ENCODE results near the gene OTULIN. TPM values are rescaled to one million over a fixed set of nuclear protein-coding genes. Genes with fewer than 3 reads are reported as not detected.

The OTULIN gene
- total RNA-seq, 1 donor from 2014 or later, result 33.0 TPM

DNA sequence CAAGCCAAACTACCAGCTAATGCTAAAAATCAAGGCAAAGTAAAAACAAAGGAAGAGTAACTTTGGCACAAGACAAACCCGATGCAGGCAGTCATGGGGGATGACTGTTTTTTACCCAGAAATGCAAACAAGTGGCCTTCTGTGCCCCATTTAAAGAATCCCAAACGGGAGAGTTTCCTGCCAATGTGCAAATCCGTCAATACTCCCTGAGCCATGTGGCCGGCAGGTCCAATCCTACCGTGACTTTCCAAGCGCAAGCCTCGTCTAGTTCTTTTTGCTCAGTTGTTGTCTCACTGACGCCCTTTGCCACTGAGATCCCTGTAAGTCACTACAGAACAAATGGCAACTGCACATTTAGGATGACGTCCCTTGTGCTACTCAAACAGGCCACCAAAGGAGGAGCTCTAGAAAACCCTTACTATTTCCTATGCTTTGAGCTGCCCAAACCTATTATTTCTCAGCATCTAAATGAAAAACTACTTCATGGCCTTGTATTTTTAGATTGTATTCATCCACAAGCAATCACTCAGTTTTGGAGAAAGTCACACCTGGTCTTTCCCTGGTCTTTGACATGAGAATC is 43.4 kb downstream of the OTULIN start:
- Histone ChIP-seq H3K9me3 (no peaks in the 10 kb centered on the region), H3K27me3 (ENCODE audit: low read depth) (no peaks in the 10 kb centered on the region), H3K4me1 (no peaks in the 10 kb centered on the region), H3K27ac (no peak overlapping the region), H3K4me3 (no peak overlapping the region), H3K36me3 (peaks cover 77% of the 10 kb centered on the region)
- intact Hi-C loops (cut with DNase I), result no loop called here
- ATAC-seq, result no peak
- no peak for DNase-seq
- TF ChIP-seq, protein P1, sequence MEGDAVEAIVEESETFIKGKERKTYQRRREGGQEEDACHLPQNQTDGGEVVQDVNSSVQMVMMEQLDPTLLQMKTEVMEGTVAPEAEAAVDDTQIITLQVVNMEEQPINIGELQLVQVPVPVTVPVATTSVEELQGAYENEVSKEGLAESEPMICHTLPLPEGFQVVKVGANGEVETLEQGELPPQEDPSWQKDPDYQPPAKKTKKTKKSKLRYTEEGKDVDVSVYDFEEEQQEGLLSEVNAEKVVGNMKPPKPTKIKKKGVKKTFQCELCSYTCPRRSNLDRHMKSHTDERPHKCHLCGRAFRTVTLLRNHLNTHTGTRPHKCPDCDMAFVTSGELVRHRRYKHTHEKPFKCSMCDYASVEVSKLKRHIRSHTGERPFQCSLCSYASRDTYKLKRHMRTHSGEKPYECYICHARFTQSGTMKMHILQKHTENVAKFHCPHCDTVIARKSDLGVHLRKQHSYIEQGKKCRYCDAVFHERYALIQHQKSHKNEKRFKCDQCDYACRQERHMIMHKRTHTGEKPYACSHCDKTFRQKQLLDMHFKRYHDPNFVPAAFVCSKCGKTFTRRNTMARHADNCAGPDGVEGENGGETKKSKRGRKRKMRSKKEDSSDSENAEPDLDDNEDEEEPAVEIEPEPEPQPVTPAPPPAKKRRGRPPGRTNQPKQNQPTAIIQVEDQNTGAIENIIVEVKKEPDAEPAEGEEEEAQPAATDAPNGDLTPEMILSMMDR (IDR thresholded peaks at IDR 0.05), result no peak

DNA sequence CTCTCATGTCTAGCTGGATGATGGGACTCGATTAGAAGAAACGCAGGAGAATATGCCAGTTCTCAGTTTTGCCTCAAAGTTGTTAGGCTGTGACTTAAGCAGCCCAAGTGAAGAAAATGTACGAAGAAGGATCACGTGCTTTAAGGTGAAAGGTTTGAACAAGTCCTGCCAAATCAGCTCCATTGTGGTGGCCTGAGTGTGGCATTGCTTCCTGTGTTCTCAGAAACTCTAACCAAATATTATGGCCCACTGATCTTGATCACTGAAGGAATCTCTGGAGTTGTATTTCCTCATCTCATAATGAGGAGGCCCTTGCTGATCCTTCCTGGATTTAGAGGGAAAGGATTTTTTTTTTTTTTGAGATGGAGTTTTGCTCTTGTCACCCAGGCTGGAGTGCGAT is 44.0 kb downstream of the OTULIN start:
- no peak overlapping the region for H3K4me3 ChIP-seq
- TF ChIP-seq, protein P1 (IDR thresholded peaks at IDR 0.05), result no peak
- H3K9me3 ChIP-seq, result no peaks in the 10 kb centered on the region
- H3K36me3 ChIP-seq, result peaks cover 83% of the 10 kb centered on the region
- DNase-seq (no peak), ATAC-seq (no peak)
- intact Hi-C loops (cut with DNase I), result no loop called here
- no peaks in the 10 kb centered on the region for H3K4me1 ChIP-seq
- no peaks in the 10 kb centered on the region for H3K27me3 ChIP-seq (ENCODE audit: low read depth)
- H3K27ac ChIP-seq, result no peak overlapping the region

DNA sequence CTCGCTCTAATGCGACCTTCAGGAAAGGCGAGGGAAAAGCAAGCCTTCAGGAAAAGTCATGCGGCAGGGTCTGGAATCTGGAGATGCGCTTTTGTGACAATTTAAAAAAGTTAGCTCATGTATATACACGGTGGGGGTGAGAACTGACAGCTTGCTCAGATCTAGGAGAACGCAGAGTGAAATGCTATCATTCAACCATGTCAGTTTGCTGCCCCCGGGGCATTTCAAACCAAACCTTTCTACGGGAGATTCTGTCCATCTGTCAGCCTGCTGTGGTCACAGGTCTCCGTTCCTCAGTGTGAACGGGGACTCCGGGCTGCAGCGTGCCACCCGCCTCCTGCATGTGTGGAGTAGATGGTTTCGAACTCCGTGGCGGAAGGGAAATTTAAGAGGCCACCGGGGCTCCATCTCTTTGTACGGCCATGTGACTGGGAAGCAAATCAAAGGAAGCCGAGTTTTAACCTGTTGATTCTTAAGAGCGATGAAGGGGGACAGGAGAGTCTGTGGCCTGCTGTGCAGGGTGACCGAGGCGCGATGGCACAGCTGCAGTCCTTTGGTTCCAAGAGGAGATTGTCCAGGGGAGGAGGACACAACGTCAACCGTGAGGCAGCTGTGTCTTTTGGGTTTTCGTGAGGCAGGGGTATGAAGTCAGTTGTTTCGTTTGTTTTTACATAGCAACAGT is 45.9 kb downstream of the OTULIN start:
- ATAC-seq, result no peak
- TF ChIP-seq, protein P1 (IDR thresholded peaks at IDR 0.05), result no peak
- no peaks in the 10 kb centered on the region for H3K9me3 ChIP-seq
- no peak overlapping the region for H3K4me3 ChIP-seq
- intact Hi-C loops (cut with DNase I), result no loop called here
- H3K4me1 ChIP-seq, result no peaks in the 10 kb centered on the region
- no peak for DNase-seq
- no peak overlapping the region for H3K27ac ChIP-seq
- no peaks in the 10 kb centered on the region for H3K27me3 ChIP-seq (ENCODE audit: low read depth)
- peaks cover 94% of the 10 kb centered on the region for H3K36me3 ChIP-seq

DNA sequence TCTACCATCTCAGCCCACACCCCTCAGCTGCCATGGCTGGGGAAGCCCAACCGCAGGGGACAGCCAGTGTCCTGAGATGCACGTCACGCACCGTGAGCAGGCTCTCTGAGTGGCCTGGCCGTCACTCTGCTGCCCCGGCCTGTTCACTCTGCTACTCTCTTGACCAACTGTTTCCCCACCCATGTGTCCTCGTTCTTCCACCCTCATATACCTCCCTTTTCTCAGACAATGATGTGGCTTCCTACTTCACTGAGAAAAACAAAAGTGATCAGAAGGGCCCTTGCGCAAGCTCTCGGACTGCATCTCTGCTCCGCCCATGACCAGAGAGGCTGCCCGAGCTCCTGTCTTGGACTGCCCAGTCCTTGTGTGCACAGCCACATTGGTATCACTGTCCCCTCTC is 47.6 kb downstream of the OTULIN start:
- intact Hi-C loops (cut with DNase I), result no loop called here
- H3K4me1 ChIP-seq, result no peaks in the 10 kb centered on the region
- TF ChIP-seq, protein P1 (IDR thresholded peaks at IDR 0.05), result no peak
- H3K36me3 ChIP-seq, result peaks cover 96% of the 10 kb centered on the region
- ATAC-seq, result no peak
- no peaks in the 10 kb centered on the region for H3K27me3 ChIP-seq (ENCODE audit: low read depth)
- no peak overlapping the region for H3K27ac ChIP-seq
- DNase-seq, result no peak
- no peak overlapping the region for H3K4me3 ChIP-seq
- H3K9me3 ChIP-seq, result no peaks in the 10 kb centered on the region

DNA sequence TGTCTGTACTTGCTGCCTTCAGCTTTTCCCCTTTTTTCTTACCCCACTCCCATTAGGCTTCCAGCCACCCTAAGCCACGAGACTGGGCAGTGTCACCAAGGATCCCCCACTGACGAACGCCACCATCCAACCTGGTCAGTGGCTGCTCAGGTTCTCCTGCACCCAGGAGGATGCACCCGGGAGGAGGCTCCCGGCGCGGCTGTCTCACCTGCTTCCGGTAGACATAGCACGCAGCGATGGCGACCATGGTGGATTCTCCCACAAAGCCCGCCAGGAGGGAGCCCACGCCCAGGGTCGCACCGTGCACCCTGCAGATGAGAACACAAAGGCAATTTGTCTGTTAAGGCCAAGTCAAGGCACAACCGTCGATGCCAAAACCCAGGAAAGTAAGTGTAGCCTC is 48.1 kb downstream of the OTULIN start:
- no peak for DNase-seq
- ATAC-seq, result no peak
- Histone ChIP-seq H3K36me3 (peaks cover 96% of the 10 kb centered on the region), H3K27ac (no peak overlapping the region), H3K27me3 (ENCODE audit: low read depth) (no peaks in the 10 kb centered on the region), H3K9me3 (no peaks in the 10 kb centered on the region), H3K4me1 (no peaks in the 10 kb centered on the region), H3K4me3 (no peak overlapping the region)
- TF ChIP-seq, protein P1 (IDR thresholded peaks at IDR 0.05), result no peak
- intact Hi-C loops (cut with DNase I), result no loop called here

Data from lower lobe of right lung (tissue), 2 donors.